HFF-Myc (cell line): Measurements from ENCODE around the gene STAB2.

Experiments
- DNase-seq: peaks from one replicate; pipeline ENCODE4 v3.0.0-alpha.2; 2011; ENCODE audit warnings: low read depth; ENCODE audit errors: extremely low read depth
- H3K4me3 ChIP-seq: replicated peaks from 2 replicates; pipeline ENCODE4 v1.5.1; 2011; ENCODE audit warnings: low read depth, mild to moderate bottlenecking, control low read depth, low read length
- CTCF ChIP-seq: IDR thresholded peaks from 2 replicates; pipeline ENCODE4 v1.5.1; 2012; ENCODE audit warnings: mild to moderate bottlenecking, low read depth, low read length, control low read depth; ENCODE audit errors: missing control alignments

Gene STAB2

GRCh38 chr12:103811791-103812190, 224.7 kb downstream of the STAB2 start:
- TF ChIP-seq CTCF: no peak
- DNase-seq: no peak
- no peak overlapping the region for H3K4me3 ChIP-seq

- no peak for DNase-seq
- no peak overlapping the region for H3K4me3 ChIP-seq
- no peak for TF ChIP-seq CTCF
These were observed 225.7 kb downstream of the STAB2 start for GRCh38 chr12:103812789-103813188.

GRCh38 chr12:103813426-103813825, 226.4 kb downstream of the STAB2 start:
- no peak overlapping the region for H3K4me3 ChIP-seq
- no peak for DNase-seq
- TF ChIP-seq CTCF: no peak

- no peak for DNase-seq
- no peak overlapping the region for H3K4me3 ChIP-seq
- TF ChIP-seq CTCF: no peak
These were observed 226.9 kb downstream of the STAB2 start for GRCh38 chr12:103813949-103814348.

GRCh38 chr12:103814436-103814835, 227.4 kb downstream of the STAB2 start:
- DNase-seq: no peak
- no peak overlapping the region for H3K4me3 ChIP-seq
- no peak for TF ChIP-seq CTCF
